Stomach smooth muscle (tissue), 2 donors: ENCODE data around the gene ETV6.

Experiments used
- H3K27ac ChIP-seq: one replicate; pipeline ENCODE4 v1.7.0; 2013; ENCODE audit warnings: mild to moderate bottlenecking, low read length, inconsistent platforms
- H3K27me3 ChIP-seq, 2 donors: one replicate each; pipeline ENCODE4 v1.7.0; 2013; ENCODE audit warnings: low read length in 2 of 2; ENCODE audit not compliant: insufficient read depth in 2 of 2, control insufficient read depth in 1 of 2
- H3K36me3 ChIP-seq, 2 donors: one replicate each; pipeline ENCODE4 v1.7.0; 2013; ENCODE audit warnings: low read length in 2 of 2; ENCODE audit not compliant: control insufficient read depth in 2 of 2, insufficient read depth in 2 of 2
- H3K4me1 ChIP-seq: one replicate; pipeline ENCODE4 v1.7.0; 2013; ENCODE audit warnings: low read length; ENCODE audit not compliant: control insufficient read depth, insufficient read depth
- H3K4me3 ChIP-seq, 2 donors: one replicate each; pipeline ENCODE4 v1.7.0; 2013; ENCODE audit warnings: low read length in 2 of 2
- H3K9ac ChIP-seq, 2 donors: one replicate each; pipeline ENCODE4 v1.7.0; 2013; ENCODE audit warnings: low read length in 2 of 2, mild to moderate bottlenecking in 1 of 2
- H3K9me3 ChIP-seq, 2 donors: one replicate each; pipeline ENCODE4 v1.7.0; 2013; ENCODE audit warnings: low read length in 2 of 2; ENCODE audit not compliant: control insufficient read depth in 2 of 2
- donor health status: healthy.
- donor health status: Pancreatic carcinoma.

The ETV6 gene

DNA sequence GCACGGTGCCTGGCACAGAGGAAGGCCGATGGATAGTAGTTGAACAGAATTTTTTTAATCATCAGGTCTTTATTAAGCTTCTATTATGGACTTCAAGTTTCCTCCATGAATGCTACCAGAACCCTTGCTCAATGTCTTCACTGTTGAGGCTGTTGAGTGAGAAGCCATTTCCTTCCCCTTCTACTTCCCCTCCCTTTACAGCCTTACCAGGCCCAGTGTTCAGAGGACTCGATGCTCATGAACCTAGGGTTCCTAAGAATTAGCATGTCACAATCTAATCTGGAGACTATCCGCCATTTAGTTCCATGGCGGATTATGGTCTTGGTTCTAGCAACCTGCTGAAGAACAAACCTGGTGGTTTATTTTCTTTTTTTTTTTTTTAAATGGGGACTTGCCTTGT is 17.7 kb downstream of the ETV6 start:
- Histone ChIP-seq H3K27ac (no peak overlapping the region), H3K27me3 (no peaks in the 10 kb centered on the region), H3K9me3 (no peaks in the 10 kb centered on the region), H3K4me1 (peaks cover 28% of the 10 kb centered on the region), H3K36me3 (peaks cover 0 to 5% of the 10 kb centered on the region in 2 donors), H3K9ac (no peak overlapping the region), H3K4me3 (no peak overlapping the region)

DNA sequence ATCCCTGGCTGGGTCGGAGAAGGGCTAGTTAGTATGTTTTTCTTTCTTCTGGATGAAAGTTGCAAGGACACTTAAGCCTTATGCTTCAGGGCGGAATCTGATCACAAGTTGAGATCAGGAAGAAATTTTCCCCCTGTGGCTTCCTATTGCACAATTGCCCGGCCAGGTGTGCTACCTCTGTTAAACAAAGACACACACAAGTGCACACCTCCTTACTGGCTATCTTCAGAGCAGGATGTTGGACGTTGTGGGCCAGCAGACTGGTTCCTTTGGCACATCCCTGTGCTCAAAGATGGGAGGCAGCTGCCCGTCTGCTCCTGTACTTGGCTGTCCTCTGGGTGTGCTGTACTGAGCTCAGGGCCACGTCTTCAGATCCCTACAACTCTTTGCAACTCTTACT is 19.1 kb downstream of the ETV6 start:
- Histone ChIP-seq H3K27ac (no peak overlapping the region), H3K9me3 (no peaks in the 10 kb centered on the region), H3K9ac (no peak overlapping the region), H3K36me3 (peaks cover 0 to 5% of the 10 kb centered on the region in 2 donors), H3K4me3 (no peak overlapping the region), H3K27me3 (no peaks in the 10 kb centered on the region), H3K4me1 (peaks cover 26% of the 10 kb centered on the region)

DNA sequence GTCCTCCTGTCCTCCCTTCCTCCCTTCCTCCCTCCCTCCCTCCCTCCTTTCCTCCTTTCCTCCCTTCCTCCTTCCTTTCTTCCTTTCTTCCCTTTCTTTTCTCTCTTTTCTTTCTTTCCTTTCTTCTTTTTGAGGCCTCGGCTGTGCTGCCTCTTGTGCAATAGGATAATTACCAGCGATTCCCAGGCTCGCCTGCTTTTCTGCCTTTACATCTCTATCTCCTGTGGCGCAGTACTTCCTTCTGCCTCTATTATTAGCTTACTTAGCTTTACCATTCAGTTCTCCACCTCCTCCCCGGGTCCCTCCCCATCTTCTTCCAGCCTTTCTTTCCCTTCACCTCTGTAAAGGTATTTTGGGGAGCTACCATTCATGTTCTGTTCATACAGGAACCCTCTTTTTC is 19.9 kb downstream of the ETV6 start:
- Histone ChIP-seq H3K9ac (no peak overlapping the region), H3K4me1 (peaks cover 31% of the 10 kb centered on the region), H3K27me3 (no peaks in the 10 kb centered on the region), H3K4me3 (no peak overlapping the region), H3K9me3 (no peaks in the 10 kb centered on the region), H3K36me3 (peaks cover 0 to 5% of the 10 kb centered on the region in 2 donors), H3K27ac (no peak overlapping the region)

DNA sequence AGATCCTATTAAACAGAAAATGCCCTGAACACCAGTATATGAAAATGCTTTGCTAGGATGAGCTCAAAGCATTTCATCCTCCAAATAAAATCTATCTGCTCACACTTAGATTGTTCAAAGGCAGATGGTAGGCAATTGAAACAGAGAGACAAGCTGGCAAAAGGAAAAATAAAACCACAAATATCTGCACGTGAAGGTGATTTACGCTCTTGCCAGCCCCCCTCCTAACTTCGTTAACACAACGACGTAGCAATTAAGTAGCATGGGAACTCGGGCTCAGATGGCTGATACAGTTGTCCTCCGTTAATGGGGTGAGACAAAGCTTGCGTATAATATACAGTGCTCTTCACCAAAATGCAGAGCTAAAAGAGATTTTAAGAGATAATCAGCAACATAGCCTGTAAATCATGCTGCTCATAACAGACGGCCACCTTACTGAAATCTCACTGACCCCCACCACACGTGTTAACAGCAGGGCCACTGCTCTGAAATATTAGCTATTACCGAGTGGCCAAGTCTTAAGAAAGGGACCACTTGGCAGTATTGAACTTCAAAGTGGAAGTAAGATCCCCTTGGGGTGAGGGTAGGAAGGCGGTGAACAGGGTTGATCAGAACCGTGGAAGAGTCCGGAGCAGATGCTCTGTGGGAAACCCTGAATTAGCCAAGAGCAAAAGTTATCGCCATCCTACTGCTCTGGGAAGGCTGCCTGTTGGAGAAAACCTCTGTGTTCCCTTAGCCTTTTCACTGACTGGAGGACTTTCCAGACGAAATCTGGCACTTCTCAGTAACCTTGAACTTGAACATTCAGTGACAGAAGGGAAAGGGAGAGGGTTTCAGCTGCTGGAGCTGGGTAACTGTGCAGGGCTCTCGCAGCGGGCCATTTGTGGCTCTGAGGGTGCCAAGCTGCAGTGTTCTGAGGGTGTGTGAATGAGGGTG is 23.1 kb downstream of the ETV6 start:
- H3K4me3 ChIP-seq, result peak overlapping the region in 1 of 2 donors; percentile 35
- no peaks in the 10 kb centered on the region for H3K36me3 ChIP-seq
- H3K27me3 ChIP-seq, result no peaks in the 10 kb centered on the region
- peaks cover 48% of the 10 kb centered on the region for H3K4me1 ChIP-seq
- no peak overlapping the region for H3K27ac ChIP-seq
- H3K9me3 ChIP-seq, result no peaks in the 10 kb centered on the region
- H3K9ac ChIP-seq, result no peak overlapping the region

DNA sequence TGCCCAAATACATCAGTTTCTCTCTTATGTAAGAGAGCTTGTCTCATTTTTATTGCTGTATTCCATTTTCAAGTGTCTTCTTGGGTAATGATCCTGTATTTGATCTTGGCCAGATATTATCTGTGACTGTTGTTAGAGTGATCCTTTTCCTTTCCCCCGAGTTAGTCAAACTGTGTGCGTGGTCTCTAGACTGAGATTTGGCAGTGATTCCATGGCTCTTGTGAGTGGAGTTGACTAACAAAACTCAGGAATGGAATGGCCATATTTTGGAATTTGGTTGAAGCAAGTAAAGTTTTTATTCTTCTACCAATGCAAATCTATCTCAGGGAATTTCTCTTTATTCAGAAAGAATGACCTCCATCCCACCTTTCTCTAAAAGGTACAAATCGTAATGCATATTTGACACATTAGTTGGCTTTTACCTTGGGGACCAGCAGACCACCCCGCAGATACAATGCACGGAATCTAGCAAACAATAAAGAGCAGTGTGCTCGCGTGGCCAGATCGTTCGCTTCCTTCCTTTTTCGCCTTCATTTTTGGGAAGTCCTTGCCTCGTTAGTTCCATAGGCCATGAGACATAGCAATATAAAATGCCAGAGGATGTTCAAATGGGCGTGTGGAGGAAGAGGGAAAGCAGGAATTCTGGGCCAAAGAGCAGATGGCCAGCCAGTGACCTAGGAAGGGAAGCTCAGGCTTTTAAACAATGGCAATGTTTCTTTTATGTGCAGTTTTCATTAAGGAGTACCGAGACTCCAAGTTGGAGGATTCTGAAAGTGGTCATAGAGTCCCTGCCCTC is 24.4 kb downstream of the ETV6 start:
- no peaks in the 10 kb centered on the region for H3K9me3 ChIP-seq
- no peak overlapping the region for H3K4me3 ChIP-seq
- no peaks in the 10 kb centered on the region for H3K27me3 ChIP-seq
- peaks cover 0 to 2% of the 10 kb centered on the region in 2 donors for H3K36me3 ChIP-seq
- peak overlapping the region; percentile 6 for H3K27ac ChIP-seq
- peaks cover 49% of the 10 kb centered on the region for H3K4me1 ChIP-seq
- peak overlapping the region in 1 of 2 donors; percentile 2 for H3K9ac ChIP-seq

DNA sequence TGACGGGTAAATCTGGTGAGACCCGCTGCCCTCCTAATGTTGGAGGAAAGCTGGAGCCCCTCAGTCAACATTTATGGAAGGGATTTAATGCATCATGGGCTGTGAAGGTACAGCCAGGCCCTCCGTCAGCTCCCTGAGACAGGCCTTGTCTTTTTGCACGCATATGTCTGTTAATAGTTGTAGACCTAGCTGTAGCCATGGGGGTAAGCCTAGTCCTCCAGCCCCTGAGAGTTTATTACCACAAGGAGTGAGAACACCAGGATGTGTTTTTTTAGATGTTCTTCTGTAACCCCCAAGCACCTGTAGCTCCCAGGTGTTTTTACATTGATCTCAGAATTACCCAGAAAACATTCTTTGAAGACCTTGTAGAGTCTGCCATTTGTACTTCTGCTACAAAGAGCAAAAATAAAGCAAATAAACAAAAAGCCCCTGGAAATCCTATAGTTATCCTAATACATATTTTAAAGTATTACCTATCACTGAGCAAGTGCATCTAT is 25.5 kb downstream of the ETV6 start:
- Histone ChIP-seq H3K27me3 (no peaks in the 10 kb centered on the region), H3K4me1 (peaks cover 46% of the 10 kb centered on the region), H3K36me3 (peaks cover 0 to 2% of the 10 kb centered on the region in 2 donors), H3K27ac (no peak overlapping the region), H3K4me3 (no peak overlapping the region), H3K9me3 (no peaks in the 10 kb centered on the region), H3K9ac (no peak overlapping the region)

DNA sequence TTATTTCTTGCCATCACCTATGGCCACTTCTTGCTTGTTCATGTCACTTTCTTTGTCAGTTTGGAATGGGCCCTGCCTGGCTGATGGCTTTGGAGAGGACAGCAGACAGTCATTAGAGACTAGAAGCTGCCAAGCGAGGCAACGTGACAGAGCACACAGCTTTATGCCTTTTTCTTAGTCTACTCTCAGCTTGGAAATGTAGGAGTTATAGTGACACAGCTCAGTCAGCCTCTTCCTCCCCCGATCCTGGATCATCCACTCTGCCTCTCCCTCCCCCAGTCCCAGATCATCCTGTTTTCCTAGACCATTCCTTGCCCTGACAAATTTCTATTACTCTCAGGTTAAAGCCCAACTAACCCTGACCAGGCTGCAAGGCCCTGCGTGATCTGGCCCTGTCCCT is 26.6 kb downstream of the ETV6 start:
- Histone ChIP-seq H3K9ac (peak overlapping the region in 1 of 2 donors; percentile 20), H3K4me1 (peaks cover 46% of the 10 kb centered on the region), H3K27me3 (no peaks in the 10 kb centered on the region), H3K36me3 (peaks cover 0 to 2% of the 10 kb centered on the region in 2 donors), H3K9me3 (no peaks in the 10 kb centered on the region), H3K4me3 (no peak overlapping the region), H3K27ac (no peak overlapping the region)

DNA sequence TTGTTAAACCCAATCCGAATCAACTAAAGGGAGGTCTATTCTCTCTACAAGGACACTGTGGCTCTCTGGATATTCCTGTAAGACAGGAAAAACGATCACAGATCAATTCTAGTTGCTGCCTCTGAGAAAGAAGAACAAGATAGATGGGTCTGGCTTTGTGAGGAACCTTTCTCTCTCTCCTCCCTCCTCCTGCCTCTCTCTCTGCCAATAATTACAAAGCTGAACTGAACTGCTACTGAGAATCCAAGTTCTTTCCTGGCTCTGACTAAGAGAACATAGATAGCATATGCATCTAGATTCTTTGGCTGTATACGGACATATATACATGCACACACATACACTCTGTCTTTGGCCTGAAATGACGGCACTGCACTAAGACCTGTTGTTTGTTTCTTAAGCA is 27.6 kb downstream of the ETV6 start:
- H3K4me3 ChIP-seq, result no peak overlapping the region
- H3K9me3 ChIP-seq, result no peaks in the 10 kb centered on the region
- H3K4me1 ChIP-seq, result peaks cover 41% of the 10 kb centered on the region
- peak overlapping the region in 1 of 2 donors; percentile 18 for H3K9ac ChIP-seq
- H3K27ac ChIP-seq, result no peak overlapping the region
- H3K27me3 ChIP-seq, result no peaks in the 10 kb centered on the region
- peaks cover 0 to 2% of the 10 kb centered on the region in 2 donors for H3K36me3 ChIP-seq

DNA sequence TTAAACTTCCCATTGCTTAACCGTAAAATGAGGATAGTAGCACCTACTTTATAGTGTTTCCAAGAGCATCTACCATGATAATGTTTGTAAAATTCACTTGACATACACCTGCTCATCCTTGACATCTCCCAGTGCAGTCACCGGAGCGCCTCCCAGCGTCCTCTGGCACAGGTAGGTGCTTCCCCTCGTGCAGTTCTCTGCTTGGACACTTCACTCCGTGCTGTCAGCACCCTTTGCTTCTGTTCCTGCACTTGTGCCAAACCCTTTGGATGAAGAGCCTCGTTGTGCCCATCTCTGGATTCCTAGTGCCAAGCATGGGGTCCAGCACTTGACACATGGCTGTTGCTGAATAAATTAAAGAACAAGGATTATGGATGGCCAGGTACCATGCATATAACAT is 28.3 kb downstream of the ETV6 start:
- no peaks in the 10 kb centered on the region for H3K27me3 ChIP-seq
- no peak overlapping the region for H3K4me3 ChIP-seq
- no peak overlapping the region for H3K9ac ChIP-seq
- H3K36me3 ChIP-seq, result peaks cover 0 to 2% of the 10 kb centered on the region in 2 donors
- H3K9me3 ChIP-seq, result no peaks in the 10 kb centered on the region
- no peak overlapping the region for H3K27ac ChIP-seq
- H3K4me1 ChIP-seq, result peaks cover 35% of the 10 kb centered on the region

DNA sequence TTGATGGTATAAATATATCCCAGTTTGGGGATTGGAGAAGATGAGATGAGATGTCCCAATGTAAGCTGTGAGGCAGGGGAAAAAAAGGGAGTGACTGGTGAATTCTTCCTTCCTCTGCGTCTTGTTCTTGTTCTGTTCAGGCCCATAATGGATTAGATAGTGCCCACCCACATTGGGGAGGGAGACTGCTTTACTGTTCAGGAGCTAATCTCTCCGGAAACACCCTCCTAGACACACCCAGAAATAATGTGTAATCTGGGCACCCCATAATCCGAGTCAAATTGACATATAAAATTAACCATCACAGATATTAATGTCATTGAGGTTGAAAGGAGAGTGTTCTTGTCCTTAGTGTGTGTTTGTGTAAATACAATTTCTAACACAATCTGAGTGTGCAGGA is 29.3 kb downstream of the ETV6 start:
- H3K9ac ChIP-seq, result no peak overlapping the region
- no peak overlapping the region for H3K4me3 ChIP-seq
- no peaks in the 10 kb centered on the region for H3K27me3 ChIP-seq
- H3K4me1 ChIP-seq, result peaks cover 27% of the 10 kb centered on the region
- H3K9me3 ChIP-seq, result no peaks in the 10 kb centered on the region
- H3K27ac ChIP-seq, result no peak overlapping the region
- peaks cover 0 to 2% of the 10 kb centered on the region in 2 donors for H3K36me3 ChIP-seq
